IMR-90 (cell line): ENCODE data around the gene LINC00237. TPM values are rescaled to one million over a fixed set of nuclear protein-coding genes. Genes with fewer than 3 reads are reported as not detected.

ENCODE experiments used
- ATAC-seq: fragments of 200-7000 bp; cut with Tn5 transposase; 2 replicates; pipeline ENCODE4 v1.9.1; 2020; ENCODE audit warnings: low read depth, mild to moderate bottlenecking, moderate library complexity
- BruUV-seq: library from RNA; stranded (reverse); fragments of 400-500 nt; replicated peaks from 2 replicates; lab custom pipeline; 2021; lab: Mats Ljungman, UMichigan
- CTCF ChIA-PET: fragments of 300-600 bp; formaldehyde crosslinking; extraction: SDS; loops from one replicate; lab custom pipeline; 2021; ENCODE audit warnings: antibody characterized with exemption; lab: Yijun Ruan, JAX
- POLR2A ChIA-PET: fragments of 300-600 bp; sonication (Branson Sonifier 250); formaldehyde crosslinking; loops from one replicate; lab custom pipeline; 2022; ENCODE audit warnings: antibody characterized with exemption; ENCODE audit not compliant: unreplicated experiment; lab: Charles Lee
- DNase-seq: peaks from one replicate; pipeline ENCODE4 v3.0.0; 2013
- H2AFZ ChIP-seq: replicated peaks from 2 replicates; pipeline ENCODE3; 2013; ENCODE audit warnings: low read length, mild to moderate bottlenecking; ENCODE audit not compliant: poor library complexity
- H2AK5ac ChIP-seq: 2 replicates; pipeline ENCODE4 v1.6.1; 2013; ENCODE audit warnings: low read depth, low read length, inconsistent platforms
- H2AK9ac ChIP-seq: replicated peaks from 2 replicates; pipeline ENCODE3; 2013; ENCODE audit warnings: mild to moderate bottlenecking, low read depth, low read length, moderate library complexity; ENCODE audit not compliant: poor library complexity
- H2BK120ac ChIP-seq: 2 replicates; pipeline ENCODE4 v1.6.1; 2013; ENCODE audit warnings: low read depth, low read length, inconsistent platforms
- H2BK15ac ChIP-seq: 3 replicates; pipeline ENCODE4 v1.6.1; 2013; ENCODE audit warnings: low read depth, low read length, inconsistent platforms
- H2BK20ac ChIP-seq: 2 replicates; pipeline ENCODE4 v1.6.1; 2013; ENCODE audit warnings: low read depth, mild to moderate bottlenecking, inconsistent platforms, low read length, moderate library complexity
- H2BK5ac ChIP-seq: 2 replicates; pipeline ENCODE4 v1.6.1; 2013; ENCODE audit warnings: mild to moderate bottlenecking, low read depth, low read length, inconsistent platforms; ENCODE audit not compliant: poor library complexity, severe bottlenecking
- H3K14ac ChIP-seq: replicated peaks from 2 replicates; pipeline ENCODE4 v1.6.1; 2013; ENCODE audit warnings: low read depth, low read length, inconsistent platforms
- H3K18ac ChIP-seq: 2 replicates; pipeline ENCODE4 v1.6.1; 2013; ENCODE audit warnings: low read depth, low read length, control low read depth
- H3K23ac ChIP-seq: 2 replicates; pipeline ENCODE4 v1.6.1; 2013; ENCODE audit warnings: low read depth, low read length, inconsistent platforms
- H3K27ac ChIP-seq: 2 replicates; pipeline ENCODE4 v1.5.1; 2013; ENCODE audit warnings: mild to moderate bottlenecking, control low read depth, low read length; ENCODE audit not compliant: insufficient read depth
- H3K27me3 ChIP-seq: 2 replicates; pipeline ENCODE4 v1.6.1; 2013; ENCODE audit warnings: low read length; ENCODE audit not compliant: control insufficient read depth, insufficient read depth
- H3K36me3 ChIP-seq: 2 replicates; pipeline ENCODE4 v1.6.1; 2013; ENCODE audit warnings: low read length, mixed read lengths; ENCODE audit not compliant: control insufficient read depth, insufficient read depth
- H3K4ac ChIP-seq: 2 replicates; pipeline ENCODE4 v1.6.1; 2013; ENCODE audit warnings: low read depth, low read length, inconsistent platforms
- H3K4me1 ChIP-seq: 2 replicates; pipeline ENCODE4 v1.6.1; 2013; ENCODE audit warnings: low read length, mixed read lengths; ENCODE audit not compliant: control insufficient read depth, insufficient read depth
- H3K4me2 ChIP-seq: 2 replicates; pipeline ENCODE4 v1.6.1; 2013; ENCODE audit warnings: low read depth, mild to moderate bottlenecking, control low read depth, low read length, moderate library complexity
- H3K4me3 ChIP-seq: 2 replicates; pipeline ENCODE4 v1.5.1; 2013; ENCODE audit warnings: low read depth, mild to moderate bottlenecking, control low read depth, low read length, moderate library complexity; ENCODE audit not compliant: insufficient read depth
- H3K56ac ChIP-seq: 2 replicates; pipeline ENCODE4 v1.6.1; 2013; ENCODE audit warnings: low read length, inconsistent platforms; ENCODE audit not compliant: insufficient read depth; ENCODE audit errors: extremely low read depth
- H3K79me1 ChIP-seq, 2 experiments: 2 replicates each; pipeline ENCODE4 v1.6.1; 2013; ENCODE audit warnings: low read length in 2 of 2, inconsistent platforms in 1 of 2, low read depth in 1 of 2
- H3K9ac ChIP-seq: 2 replicates; pipeline ENCODE4 v1.6.1; 2013; ENCODE audit warnings: low read depth, low read length, control low read depth
- H3K9me1 ChIP-seq: 2 replicates; pipeline ENCODE4 v1.6.1; 2013; ENCODE audit warnings: low read length, inconsistent platforms; ENCODE audit not compliant: insufficient read depth
- H3K9me3 ChIP-seq: 2 replicates; pipeline ENCODE4 v1.6.1; 2013; ENCODE audit warnings: low read length; ENCODE audit not compliant: control insufficient read depth, insufficient read depth
- H4K20me1 ChIP-seq: 2 replicates; pipeline ENCODE4 v1.6.1; 2013; ENCODE audit warnings: low read length, inconsistent platforms; ENCODE audit not compliant: insufficient read depth
- H4K5ac ChIP-seq: 2 replicates; pipeline ENCODE4 v1.6.1; 2013; ENCODE audit warnings: mild to moderate bottlenecking, low read depth, low read length, control low read depth
- H4K8ac ChIP-seq, 2 experiments: 2 replicates each; pipeline ENCODE4 v1.6.1; 2013; ENCODE audit warnings: low read depth in 2 of 2, low read length in 2 of 2, control low read depth in 1 of 2, inconsistent platforms in 1 of 2
- H4K91ac ChIP-seq: 2 replicates; pipeline ENCODE4 v1.6.1; 2013; ENCODE audit warnings: low read depth, low read length, inconsistent platforms; ENCODE audit not compliant: insufficient read depth
- BHLHE40 ChIP-seq: fragments of 150-350 bp; IDR thresholded peaks from 2 replicates; pipeline ENCODE4 v1.6.1; 2016; ENCODE audit warnings: mild to moderate bottlenecking, low read depth, low read length
- CEBPB ChIP-seq: IDR thresholded peaks from 2 replicates; pipeline ENCODE4 v1.6.1; 2012; ENCODE audit warnings: low read depth, low read length, improper control_type of control experiment
- CHD1 ChIP-seq: IDR thresholded peaks from 2 replicates; pipeline ENCODE4 v1.6.1; 2012; ENCODE audit warnings: low read depth, low read length, improper control_type of control experiment
- CTCF ChIP-seq: conservative IDR thresholded peaks from 2 replicates; pipeline ENCODE4 v1.5.1; 2012; ENCODE audit warnings: mild to moderate bottlenecking, low read depth, low read length, improper control_type of control experiment
- ELK1 ChIP-seq: fragments of 150-350 bp; IDR thresholded peaks from 2 replicates; pipeline ENCODE4 v1.6.1; 2016; ENCODE audit warnings: low read depth, mild to moderate bottlenecking, low read length, moderate library complexity, borderline replicate concordance
- FOS ChIP-seq: fragments of 150-350 bp; IDR thresholded peaks from 2 replicates; pipeline ENCODE4 v1.6.1; 2016; ENCODE audit warnings: low read depth, low read length
- MAFK ChIP-seq: IDR thresholded peaks from 2 replicates; pipeline ENCODE4 v1.6.1; 2012; ENCODE audit warnings: low read depth, low read length, improper control_type of control experiment
- MAZ ChIP-seq: IDR thresholded peaks from 2 replicates; pipeline ENCODE4 v1.6.1; 2012; ENCODE audit warnings: low read depth, mild to moderate bottlenecking, low read length, improper control_type of control experiment, moderate library complexity, borderline replicate concordance
- MXI1 ChIP-seq: IDR thresholded peaks from 2 replicates; pipeline ENCODE4 v1.6.1; 2012; ENCODE audit warnings: low read depth, mild to moderate bottlenecking, low read length, moderate library complexity, borderline replicate concordance
- POLR2A ChIP-seq: IDR thresholded peaks from 2 replicates; pipeline ENCODE4 v1.6.1; 2012; ENCODE audit warnings: mild to moderate bottlenecking, low read depth, low read length
- RAD21 ChIP-seq: IDR thresholded peaks from 2 replicates; pipeline ENCODE4 v1.6.1; 2012; ENCODE audit warnings: low read length, improper control_type of control experiment
- RCOR1 ChIP-seq: IDR thresholded peaks from 2 replicates; pipeline ENCODE4 v1.6.1; 2012; ENCODE audit warnings: mild to moderate bottlenecking, low read length, improper control_type of control experiment; ENCODE audit not compliant: insufficient replicate concordance
- RFX5 ChIP-seq: IDR thresholded peaks from 2 replicates; pipeline ENCODE4 v1.8.0; 2012; ENCODE audit warnings: low read depth, mild to moderate bottlenecking, low read length, moderate library complexity
- SMC3 ChIP-seq: fragments of 150-350 bp; IDR thresholded peaks from 2 replicates; pipeline ENCODE4 v1.6.1; 2016; ENCODE audit warnings: low read depth, mild to moderate bottlenecking, antibody characterized with exemption, low read length, moderate library complexity
- USF2 ChIP-seq: fragments of 150-350 bp; IDR thresholded peaks from 2 replicates; pipeline ENCODE4 v1.6.1; 2017; ENCODE audit warnings: mild to moderate bottlenecking, antibody characterized with exemption, low read length, low read depth
- WGBS, 2 experiments: methylation state at CpG; one replicate each; pipeline versions ENCODE4 v1.1.5 to v1.1.7; 2013; ENCODE audit warnings: missing lambda C conversion rate in 2 of 2; ENCODE audit not compliant: insufficient read length in 1 of 2; ENCODE audit errors: extremely low coverage in 2 of 2; 5-methylcytosine and 5-hydroxymethylcytosine counted together
- dilution Hi-C: fragments of 300-500 bp; cut with HindIII; formaldehyde crosslinking; loops from one replicate; pipeline ENCODE4 v1.14.3; 2018; ENCODE audit warnings: low sequenced_read_pairs; ENCODE audit not compliant: unreplicated experiment
- in situ Hi-C: fragments of 300-500 bp; cut with MboI; formaldehyde crosslinking; loops from 3 replicates; pipeline ENCODE4 v1.14.3; 2019; ENCODE audit warnings: low sequenced_read_pairs, inconsistent platforms, mixed read lengths
- intact Hi-C: fragments of 100-400 bp; cut with micrococcal nuclease; formaldehyde crosslinking; loops from 2 replicates; pipeline ENCODE4 v1.10.0; 2022
- polyA plus RNA-seq, 3 experiments: library from polyadenylated mRNA; depleted of rRNA; stranded (reverse); fragments of >200 nt; gene quantifications; 2 replicates each; pipeline ENCODE4 v1.2.3, GENCODE V29; 2012; ENCODE audit warnings: low replicate concordance in 1 of 3
- total RNA-seq: library from RNA; depleted of rRNA; stranded (reverse); fragments of >200 nt; gene quantifications from 2 replicates; pipeline ENCODE4 v1.2.3, GENCODE V29; 2012

LINC00237 gene
- total and polyA plus RNA-seq, 2 of the 4 experiments (the other 2 are of a cell fraction): not detected

GRCh38 chr20:21154692-21155091 lies 48.5 kb upstream of the LINC00237 start:
- CTCF ChIA-PET: no interaction called here
- no peak overlapping the region for H2BK120ac ChIP-seq
- H2BK15ac ChIP-seq: no peak overlapping the region
- BruUV-seq: no TSS peak
- H3K4me2 ChIP-seq: no peak overlapping the region
- no peak overlapping the region for H4K8ac ChIP-seq
- no peak overlapping the region for H3K4me3 ChIP-seq
- intact Hi-C loops (no loop called here), dilution Hi-C loops (no loop called here), in situ Hi-C loops (no loop called here)
- no peak overlapping the region for H2AK9ac ChIP-seq
- no peak overlapping the region for H2AK5ac ChIP-seq
- POLR2A ChIA-PET: no interaction called here
- peaks cover 2% of the 10 kb centered on the region for H3K4me1 ChIP-seq
- H3K14ac ChIP-seq: no peak overlapping the region
- H3K56ac ChIP-seq: no peak overlapping the region
- no peak overlapping the region for H2BK20ac ChIP-seq
- no peak overlapping the region for H3K9ac ChIP-seq
- no peak for ATAC-seq
- TF ChIP-seq MAZ (no peak), SMC3 (no peak), FOS (no peak), USF2 (no peak), CHD1 (no peak), MXI1 (no peak), MAFK (no peak), BHLHE40 (no peak), RAD21 (no peak), POLR2A (no peak), ELK1 (no peak), RFX5 (no peak), CEBPB (no peak), RCOR1 (no peak), CTCF (no peak)
- no peaks in the 10 kb centered on the region for H3K9me3 ChIP-seq
- H3K23ac ChIP-seq: no peak overlapping the region
- H3K27me3 ChIP-seq: no peaks in the 10 kb centered on the region
- no peaks in the 10 kb centered on the region for H3K79me1 ChIP-seq
- no peak for DNase-seq
- H3K9me1 ChIP-seq: peaks cover 4% of the 10 kb centered on the region; the same call in 1 of the 2 replicates
- no peak overlapping the region for H4K91ac ChIP-seq
- no peak overlapping the region for H2AFZ ChIP-seq
- no peaks in the 10 kb centered on the region for H4K20me1 ChIP-seq
- no peak overlapping the region for H4K5ac ChIP-seq
- no peak overlapping the region for H3K18ac ChIP-seq
- peaks cover 2% of the 10 kb centered on the region; the same call in 1 of the 2 replicates for H3K36me3 ChIP-seq
- WGBS, 2 experiments: 83% methylated on average over 1 of the region's 2 CpGs; no CpG with 5 or more reads in 1 of the 2 experiments
- H3K27ac ChIP-seq: no peak overlapping the region
- no peak overlapping the region for H2BK5ac ChIP-seq
- H3K4ac ChIP-seq: no peak overlapping the region
